Measurements from ENCODE around the gene BMP8B.
"Not testable (repeated sequence)": the region's sequence is repeated elsewhere in the genome, so short reads cannot be mapped to it uniquely, and the experiment has no call there.

Gene BMP8B

GRCh38 chr1:39788758-39789570 is at the start of gene BMP8B:
Gene BMP8B, minus strand, starts transcription at chr1:39788865. Its CDS starts 380 bp downstream, at chr1:39788485.
- DNase-seq = peak; percentile 40

GRCh38 chr1:39836595-39837110 is 48.0 kb upstream of the BMP8B start:
- no peak for DNase-seq

- DNase-seq = no peak
Measured at GRCh38 chr1:39835935-39836594, 47.4 kb upstream of the BMP8B start.

GRCh38 chr1:39835110-39835509 is 46.4 kb upstream of the BMP8B start:
- DNase-seq = no peak

- no peak for DNase-seq
Measured at GRCh38 chr1:39833621-39834385, 45.1 kb upstream of the BMP8B start.

GRCh38 chr1:39833121-39833520 is 44.5 kb upstream of the BMP8B start:
- DNase-seq = no peak

GRCh38 chr1:39832294-39832693 is 43.6 kb upstream of the BMP8B start:
- no peak for DNase-seq

- no peak for DNase-seq
Measured at GRCh38 chr1:39829791-39830533, 41.3 kb upstream of the BMP8B start.

- no peak for DNase-seq
Measured at GRCh38 chr1:39828734-39829133, 40.1 kb upstream of the BMP8B start.

- not testable (repeated sequence) for DNase-seq
Measured at GRCh38 chr1:39828255-39828654, 39.6 kb upstream of the BMP8B start.

GRCh38 chr1:39827201-39827600 is 38.5 kb upstream of the BMP8B start:
- DNase-seq = no peak

- no peak for DNase-seq
Measured at GRCh38 chr1:39826583-39826982, 37.9 kb upstream of the BMP8B start.

GRCh38 chr1:39825432-39825941 is 36.8 kb upstream of the BMP8B start:
- no peak for DNase-seq

- not testable (repeated sequence) for DNase-seq
Measured at GRCh38 chr1:39823450-39823849, 34.8 kb upstream of the BMP8B start.

GRCh38 chr1:39822146-39822545 is 33.5 kb upstream of the BMP8B start:
- DNase-seq = no peak

GRCh38 chr1:39819091-39819812 is 30.6 kb upstream of the BMP8B start:
- no peak for DNase-seq

- no peak for DNase-seq
Measured at GRCh38 chr1:39818482-39818881, 29.8 kb upstream of the BMP8B start.

GRCh38 chr1:39817091-39817932 is 28.6 kb upstream of the BMP8B start:
- peak; percentile 57 for DNase-seq

GRCh38 chr1:39816415-39817090 is 27.9 kb upstream of the BMP8B start:
- peak; percentile 51 for DNase-seq

GRCh38 chr1:39812913-39813312 is 24.2 kb upstream of the BMP8B start:
- no peak for DNase-seq

All from activated CD4-positive, alpha-beta T cell treated with anti-CD3 and anti-CD28 coated beads, Interleukin-2, amount 50 U/mL, for 16 hours (primary cell).